Endometrium (tissue), 2 donors: ENCODE measurements around the gene ZNF157.

Source experiments
- FAIRE-seq: peaks from 2 replicates; lab custom pipeline; 2012; peaks lifted over from hg19 to GRCh38; lab: Jason Lieb, UNC
- donor health status: control.
- donor health status: control.

Gene ZNF157

DNA sequence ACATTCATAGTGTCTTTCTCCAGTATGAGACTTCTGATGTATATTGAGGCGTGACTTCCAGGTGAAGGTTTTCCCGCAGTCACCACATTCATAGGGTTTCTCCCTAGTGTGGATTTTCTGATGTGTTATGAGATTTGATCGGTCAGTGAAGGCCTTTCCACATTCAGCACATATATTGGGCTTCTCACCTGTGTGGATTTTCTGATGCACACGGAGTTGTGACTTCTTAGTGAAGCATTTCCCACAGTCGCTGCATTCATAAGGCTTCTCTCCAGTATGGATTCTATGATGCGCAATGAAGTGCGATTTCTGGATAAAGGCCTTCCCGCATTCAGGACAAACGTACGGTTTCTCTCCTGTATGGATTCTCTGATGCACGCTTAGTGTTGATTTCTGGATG lies 77.2 kb downstream of the ZNF157 start:
- FAIRE-seq: no peak

DNA sequence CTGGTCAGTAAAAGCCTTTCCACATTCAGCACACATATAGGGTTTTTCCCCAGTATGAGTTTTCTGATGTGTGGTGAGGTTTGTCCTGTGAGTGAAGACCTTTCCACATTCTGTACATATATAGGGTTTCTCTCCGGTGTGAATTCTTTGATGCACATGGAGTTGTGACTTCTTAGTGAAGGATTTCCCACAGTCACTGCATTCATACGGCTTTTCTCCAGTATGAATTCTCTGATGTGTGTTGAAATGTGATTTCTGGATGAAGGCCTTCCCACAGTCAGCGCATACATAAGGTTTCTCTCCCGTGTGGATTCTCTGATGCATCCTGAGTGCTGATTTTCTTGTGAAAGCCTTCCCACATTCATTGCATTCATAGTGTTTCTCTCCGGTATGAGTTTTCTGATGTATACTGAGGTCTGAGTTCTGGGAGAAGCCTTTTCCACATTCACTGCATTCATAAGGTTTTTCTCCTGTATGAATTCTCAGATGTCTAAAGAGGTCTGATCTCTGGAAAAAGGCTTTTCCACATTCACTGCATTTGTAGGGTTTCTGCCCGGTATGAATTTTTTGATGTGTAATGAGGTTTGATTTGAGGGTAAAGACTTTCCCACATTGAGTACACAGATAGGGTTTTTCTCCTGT lies 77.9 kb downstream of the ZNF157 start:
- no peak for FAIRE-seq

DNA sequence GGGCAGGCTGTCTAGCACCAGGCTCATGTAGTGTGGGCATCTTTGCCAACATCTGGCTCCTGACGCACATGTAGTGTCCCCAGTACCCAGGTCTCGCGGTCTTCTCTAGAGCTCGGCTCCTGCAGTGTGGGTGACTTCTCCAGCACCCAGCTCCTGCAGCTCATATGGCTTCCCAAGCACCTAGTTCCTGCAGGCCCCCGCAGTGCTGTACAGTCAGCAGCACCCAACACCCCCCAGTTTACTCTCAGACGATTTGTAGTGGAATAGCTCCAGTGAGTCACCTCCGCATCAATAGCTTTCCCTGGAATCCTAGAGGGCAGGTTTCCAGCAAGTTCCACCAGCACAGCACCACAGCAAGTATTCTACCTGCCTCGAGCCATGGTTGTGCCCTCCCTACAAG lies 81.7 kb downstream of the ZNF157 start:
- FAIRE-seq: no peak

DNA sequence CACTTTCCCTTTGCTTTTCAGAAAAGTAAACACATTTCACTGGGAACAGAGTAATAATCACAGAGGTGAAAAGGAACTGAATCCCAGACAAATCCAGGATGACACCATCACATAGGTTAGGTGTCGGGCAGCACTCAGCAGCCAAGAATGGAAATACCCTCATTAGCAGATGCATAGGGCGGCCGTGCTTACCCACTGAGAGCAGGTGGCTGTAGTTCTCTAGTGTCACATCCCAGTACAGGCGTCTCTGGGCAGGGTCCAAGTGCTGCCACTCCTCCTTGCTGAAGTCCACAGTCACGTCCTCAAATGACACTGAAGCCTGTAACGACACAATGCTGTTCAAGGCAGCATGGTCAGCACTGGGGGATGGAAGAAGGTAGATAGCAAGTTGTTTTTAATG lies 85.7 kb downstream of the ZNF157 start:
- no peak for FAIRE-seq

DNA sequence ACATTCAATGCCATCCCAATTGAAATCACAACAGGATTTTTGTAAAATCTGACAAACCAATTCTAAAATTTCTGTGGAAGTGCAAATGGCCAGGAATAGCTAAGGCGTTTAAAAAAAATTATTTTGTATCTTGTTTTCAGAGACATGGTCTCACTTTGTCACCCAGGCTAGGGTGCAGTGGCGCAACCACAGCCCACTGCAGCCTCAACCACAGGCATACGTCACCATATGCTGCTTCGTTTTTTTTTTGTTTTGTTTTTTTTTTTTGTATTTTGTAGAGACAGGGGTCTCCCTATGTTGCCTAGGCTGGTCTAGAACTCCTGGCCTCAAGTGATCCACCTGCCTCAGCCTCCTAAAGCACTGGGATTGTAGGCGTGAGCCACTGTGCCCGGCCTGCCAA lies 88.2 kb downstream of the ZNF157 start:
- no peak for FAIRE-seq

DNA sequence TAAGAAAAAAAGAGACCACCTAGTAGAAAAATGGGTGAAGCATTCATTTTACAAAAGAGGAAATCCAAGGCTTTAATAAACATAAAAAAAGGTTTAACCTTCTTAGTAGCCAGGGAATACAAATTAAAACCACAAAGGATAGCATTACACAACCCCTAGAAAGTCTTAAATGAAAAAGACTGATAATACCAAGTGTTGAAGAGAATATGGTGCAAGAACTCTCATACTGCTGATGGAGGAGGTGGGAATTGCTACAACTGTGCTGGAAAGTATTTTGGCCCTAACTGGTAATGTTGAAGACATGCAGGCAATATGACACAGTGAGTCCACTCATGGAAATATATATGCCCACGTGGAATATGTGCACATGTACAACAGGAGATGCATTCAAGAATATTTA lies 90.2 kb downstream of the ZNF157 start:
- FAIRE-seq: no peak
